Neural progenitor cell (in vitro differentiated cells): ENCODE data around the gene CWC25. TPM values are rescaled to one million over a fixed set of nuclear protein-coding genes. Genes with fewer than 3 reads are reported as not detected.
A peak's percentile ranks its signal among the peaks of the same experiment; 100 is the strongest.
"Not testable (repeated sequence)": the region's sequence is repeated elsewhere in the genome, so short reads cannot be mapped to it uniquely, and the experiment has no call there.

Experiments used
- DNase-seq: peaks from one replicate; pipeline ENCODE4 v3.0.0-alpha.2; 2016; ENCODE audit warnings: low spot score
- H2AFZ ChIP-seq: fragments of 200-600 bp; sonication (generic); replicated peaks from 2 replicates; pipeline ENCODE4 v1.6.1; 2016; ENCODE audit warnings: antibody characterized with exemption
- H3F3A ChIP-seq: fragments of 200-600 bp; sonication (generic); 2 replicates; pipeline ENCODE4 v1.6.1; 2016; ENCODE audit warnings: antibody characterized with exemption, low read depth
- H3K27ac ChIP-seq: fragments of 200-600 bp; sonication (generic); 2 replicates; pipeline ENCODE4 v1.5.1; 2016; ENCODE audit warnings: mild to moderate bottlenecking
- H3K27me3 ChIP-seq: fragments of 200-600 bp; sonication (generic); 2 replicates; pipeline ENCODE4 v1.6.1; 2016; ENCODE audit warnings: mild to moderate bottlenecking, moderate library complexity
- H3K36me3 ChIP-seq: fragments of 200-600 bp; sonication (generic); 2 replicates; pipeline ENCODE4 v1.5.1; 2016
- H3K4me1 ChIP-seq: fragments of 200-600 bp; sonication (generic); 2 replicates; pipeline ENCODE4 v1.6.1; 2016; ENCODE audit warnings: mixed run types
- H3K4me2 ChIP-seq: fragments of 200-600 bp; sonication (generic); 2 replicates; pipeline ENCODE4 v1.6.1; 2016
- H3K4me3 ChIP-seq: fragments of 200-600 bp; sonication (generic); 2 replicates; pipeline ENCODE4 v1.5.1; 2016
- H3K79me2 ChIP-seq: fragments of 200-600 bp; sonication (generic); 2 replicates; pipeline ENCODE4 v1.6.1; 2016; ENCODE audit warnings: low read depth
- H3K9ac ChIP-seq: fragments of 200-600 bp; sonication (generic); 2 replicates; pipeline ENCODE4 v1.6.1; 2016
- H3K9me3 ChIP-seq: fragments of 200-600 bp; sonication (generic); 2 replicates; pipeline ENCODE4 v1.5.1; 2016; ENCODE audit warnings: low read depth
- H4K20me1 ChIP-seq: fragments of 200-600 bp; sonication (generic); 2 replicates; pipeline ENCODE4 v1.6.1; 2016; ENCODE audit warnings: low read depth
- H3K27ac Mint-ChIP-seq: 3 replicates; pipeline ENCODE4 v1.8.0; 2021; ENCODE audit warnings: mixed read lengths
- H3K27me3 Mint-ChIP-seq: 2 replicates; pipeline ENCODE4 v1.8.0; 2022; ENCODE audit warnings: low read depth, mild to moderate bottlenecking, inconsistent platforms, moderate library complexity, mixed read lengths; ENCODE audit not compliant: insufficient read depth
- H3K36me3 Mint-ChIP-seq: 3 replicates; pipeline ENCODE4 v1.8.0; 2021; ENCODE audit warnings: mixed read lengths
- H3K4me1 Mint-ChIP-seq: 3 replicates; pipeline ENCODE4 v1.8.0; 2021; ENCODE audit warnings: mixed read lengths
- H3K4me3 Mint-ChIP-seq: 3 replicates; pipeline ENCODE4 v1.8.0; 2021; ENCODE audit warnings: mild to moderate bottlenecking, moderate library complexity, mixed read lengths
- H3K9me3 Mint-ChIP-seq: 3 replicates; pipeline ENCODE4 v1.8.0; 2020; ENCODE audit warnings: mixed read lengths
- EZH2 ChIP-seq: fragments of 200-600 bp; sonication (generic); IDR thresholded peaks from 2 replicates; pipeline ENCODE4 v1.6.1; 2017; ENCODE audit warnings: antibody characterized with exemption, mild to moderate bottlenecking, moderate library complexity
- EZH2phosphoT487 ChIP-seq: fragments of 200-600 bp; sonication (generic); IDR thresholded peaks from 2 replicates; pipeline ENCODE4 v1.6.1; 2017; ENCODE audit warnings: antibody characterized with exemption
- total RNA-seq: library from RNA; depleted of rRNA; stranded (reverse); fragments of >200 nt; gene quantifications from 2 replicates; pipeline ENCODE4 v1.2.3, GENCODE V29; 2015; ENCODE audit warnings: low replicate concordance
- TF ChIP-seq, protein P1 (sequence below): fragments of 200-600 bp; sonication (generic); IDR thresholded peaks from 2 replicates; pipeline ENCODE4 v1.5.1; 2017; ENCODE audit warnings: antibody characterized with exemption, mild to moderate bottlenecking

The CWC25 gene
- total RNA-seq, 1 donor from 2014 or later: 19.2 TPM

DNA sequence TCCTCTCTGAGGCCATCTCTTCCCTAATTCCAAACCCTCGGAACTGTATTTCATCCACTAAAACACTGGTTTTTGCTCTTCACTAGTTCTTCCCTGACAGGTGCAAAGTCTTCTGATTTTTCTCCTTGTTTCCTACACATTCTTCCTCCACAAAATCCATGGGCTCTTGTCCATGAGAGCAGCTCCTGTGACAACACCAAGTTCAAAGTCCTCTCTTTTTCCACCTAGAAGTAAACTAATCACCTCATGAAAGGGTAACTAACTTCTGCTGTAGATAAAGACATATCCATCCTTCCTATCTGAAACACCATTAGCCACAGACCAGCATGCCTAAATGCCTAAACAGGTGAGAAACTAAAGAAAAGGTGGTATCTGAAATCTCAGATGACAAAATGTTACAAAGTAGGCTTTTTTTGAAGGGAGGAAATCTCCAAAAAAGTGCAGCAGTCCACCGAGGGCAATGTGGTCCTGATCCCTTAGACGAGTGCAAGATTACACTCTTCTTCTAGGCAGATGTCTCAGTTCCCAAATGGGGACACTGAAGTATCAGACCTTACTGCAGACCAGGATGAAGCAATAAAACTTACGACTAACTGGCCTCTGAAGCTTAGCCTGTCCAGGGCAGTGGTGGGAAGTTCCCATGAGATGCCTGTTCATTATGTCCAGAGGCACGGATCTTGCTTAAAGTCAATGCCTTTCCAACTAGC, 28.5 kb downstream of the CWC25 start:
- no peak for TF ChIP-seq EZH2phosphoT487
- TF ChIP-seq, protein P1, sequence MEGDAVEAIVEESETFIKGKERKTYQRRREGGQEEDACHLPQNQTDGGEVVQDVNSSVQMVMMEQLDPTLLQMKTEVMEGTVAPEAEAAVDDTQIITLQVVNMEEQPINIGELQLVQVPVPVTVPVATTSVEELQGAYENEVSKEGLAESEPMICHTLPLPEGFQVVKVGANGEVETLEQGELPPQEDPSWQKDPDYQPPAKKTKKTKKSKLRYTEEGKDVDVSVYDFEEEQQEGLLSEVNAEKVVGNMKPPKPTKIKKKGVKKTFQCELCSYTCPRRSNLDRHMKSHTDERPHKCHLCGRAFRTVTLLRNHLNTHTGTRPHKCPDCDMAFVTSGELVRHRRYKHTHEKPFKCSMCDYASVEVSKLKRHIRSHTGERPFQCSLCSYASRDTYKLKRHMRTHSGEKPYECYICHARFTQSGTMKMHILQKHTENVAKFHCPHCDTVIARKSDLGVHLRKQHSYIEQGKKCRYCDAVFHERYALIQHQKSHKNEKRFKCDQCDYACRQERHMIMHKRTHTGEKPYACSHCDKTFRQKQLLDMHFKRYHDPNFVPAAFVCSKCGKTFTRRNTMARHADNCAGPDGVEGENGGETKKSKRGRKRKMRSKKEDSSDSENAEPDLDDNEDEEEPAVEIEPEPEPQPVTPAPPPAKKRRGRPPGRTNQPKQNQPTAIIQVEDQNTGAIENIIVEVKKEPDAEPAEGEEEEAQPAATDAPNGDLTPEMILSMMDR: no peak
- no peak for TF ChIP-seq EZH2
- peaks cover 24% of the 10 kb centered on the region for H3F3A ChIP-seq
- no peaks in the 10 kb centered on the region for H3K9me3 ChIP-seq
- peaks cover 16% of the 10 kb centered on the region for H3K4me1 ChIP-seq
- H3K36me3 Mint-ChIP-seq: peaks cover 28% of the 10 kb centered on the region
- no peaks in the 10 kb centered on the region for H3K27me3 ChIP-seq
- H3K4me1 Mint-ChIP-seq: peaks cover 26% of the 10 kb centered on the region
- peaks cover 69% of the 10 kb centered on the region for H3K79me2 ChIP-seq
- peaks cover 3% of the 10 kb centered on the region for H3K36me3 ChIP-seq
- DNase-seq: no peak
- no peak overlapping the region for H3K4me2 ChIP-seq
- peaks cover 66% of the 10 kb centered on the region for H4K20me1 ChIP-seq
- H3K4me3 ChIP-seq: no peak overlapping the region
- H3K9ac ChIP-seq: no peak overlapping the region
- peaks cover 6% of the 10 kb centered on the region for H3K27me3 Mint-ChIP-seq
- H2AFZ ChIP-seq: no peak overlapping the region
- no peak overlapping the region for H3K27ac ChIP-seq
- H3K4me3 Mint-ChIP-seq: peak overlapping the region; percentile 97
- no peak overlapping the region for H3K27ac Mint-ChIP-seq
- no peaks in the 10 kb centered on the region for H3K9me3 Mint-ChIP-seq

DNA sequence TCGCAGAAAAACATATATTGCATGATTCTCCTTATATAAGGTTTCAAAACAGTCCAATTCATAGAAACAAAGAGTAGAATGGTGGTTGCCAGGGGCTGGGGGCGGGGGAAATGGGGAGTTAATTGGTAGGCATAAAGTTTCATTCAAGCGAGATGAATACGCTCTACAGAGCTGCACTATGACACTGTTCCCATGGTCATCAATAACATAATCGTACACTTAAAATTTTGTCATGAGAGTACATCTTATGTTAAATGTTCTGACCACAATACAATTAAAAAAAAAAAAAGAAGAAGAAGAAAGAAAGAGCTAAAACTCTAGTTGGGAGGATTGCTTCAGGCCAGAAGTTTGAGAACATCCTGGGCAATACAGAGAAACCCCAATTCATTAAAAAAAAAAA, 30.9 kb downstream of the CWC25 start:
- TF ChIP-seq EZH2 (no peak), EZH2phosphoT487 (no peak)
- TF ChIP-seq, protein P1: no peak

GRCh38 chr17:38791162-38791561, 34.0 kb downstream of the CWC25 start:
- Histone ChIP-seq H3K4me1 (peaks cover 20% of the 10 kb centered on the region), H3K9me3 (no peaks in the 10 kb centered on the region), H3K27me3 (no peaks in the 10 kb centered on the region), H3F3A (peaks cover 30% of the 10 kb centered on the region), H4K20me1 (peaks cover 90% of the 10 kb centered on the region), H2AFZ (no peak overlapping the region), H3K9ac (no peak overlapping the region), H3K79me2 (peaks cover 73% of the 10 kb centered on the region), H3K36me3 (no peaks in the 10 kb centered on the region), H3K27ac (no peak overlapping the region), H3K4me3 (no peak overlapping the region), H3K4me2 (no peak overlapping the region)
- H3K27ac Mint-ChIP-seq: no peak overlapping the region
- H3K4me3 Mint-ChIP-seq: no peak overlapping the region
- peaks cover 2% of the 10 kb centered on the region for H3K27me3 Mint-ChIP-seq
- TF ChIP-seq EZH2phosphoT487 (no peak), EZH2 (no peak)
- TF ChIP-seq, protein P1: no peak
- H3K4me1 Mint-ChIP-seq: peaks cover 24% of the 10 kb centered on the region
- DNase-seq: no peak
- peaks cover 19% of the 10 kb centered on the region for H3K36me3 Mint-ChIP-seq
- H3K9me3 Mint-ChIP-seq: no peaks in the 10 kb centered on the region

More for the DNA sequence above, 30.9 kb downstream of the CWC25 start:
- Histone ChIP-seq H4K20me1 (peaks cover 89% of the 10 kb centered on the region), H3K9me3 (no peaks in the 10 kb centered on the region), H3K79me2 (peaks cover 79% of the 10 kb centered on the region), H3K27ac (no peak overlapping the region), H3K4me2 (no peak overlapping the region), H3F3A (peaks cover 28% of the 10 kb centered on the region), H3K36me3 (no peaks in the 10 kb centered on the region), H2AFZ (no peak overlapping the region), H3K4me3 (no peak overlapping the region), H3K9ac (no peak overlapping the region), H3K27me3 (no peaks in the 10 kb centered on the region), H3K4me1 (peaks cover 28% of the 10 kb centered on the region)
- no peak for DNase-seq
- Mint-ChIP-seq H3K9me3 (no peaks in the 10 kb centered on the region), H3K36me3 (peaks cover 21% of the 10 kb centered on the region), H3K4me3 (no peak overlapping the region), H3K4me1 (peaks cover 37% of the 10 kb centered on the region), H3K27me3 (peaks cover 6% of the 10 kb centered on the region), H3K27ac (no peak overlapping the region)

GRCh38 chr17:38790148-38790707, 34.9 kb downstream of the CWC25 start:
- Histone ChIP-seq H3F3A (peaks cover 30% of the 10 kb centered on the region), H3K79me2 (peaks cover 64% of the 10 kb centered on the region), H4K20me1 (peaks cover 81% of the 10 kb centered on the region), H3K4me2 (peak overlapping the region; percentile 70), H3K4me1 (peaks cover 20% of the 10 kb centered on the region), H3K27ac (peak overlapping the region; percentile 24)
- not testable (repeated sequence) for H3K9me3 Mint-ChIP-seq, H3K27me3 ChIP-seq, H3K4me3 Mint-ChIP-seq, H3K27me3 Mint-ChIP-seq, H3K4me3 ChIP-seq, H3K36me3 ChIP-seq, H3K27ac Mint-ChIP-seq, H2AFZ ChIP-seq, H3K9ac ChIP-seq, H3K9me3 ChIP-seq
- Mint-ChIP-seq H3K4me1 (peaks cover 23% of the 10 kb centered on the region), H3K36me3 (peaks cover 19% of the 10 kb centered on the region)
- DNase-seq: peak; percentile 29
